ENCODE results near the gene LHFPL3.

LHFPL3 gene

DNA sequence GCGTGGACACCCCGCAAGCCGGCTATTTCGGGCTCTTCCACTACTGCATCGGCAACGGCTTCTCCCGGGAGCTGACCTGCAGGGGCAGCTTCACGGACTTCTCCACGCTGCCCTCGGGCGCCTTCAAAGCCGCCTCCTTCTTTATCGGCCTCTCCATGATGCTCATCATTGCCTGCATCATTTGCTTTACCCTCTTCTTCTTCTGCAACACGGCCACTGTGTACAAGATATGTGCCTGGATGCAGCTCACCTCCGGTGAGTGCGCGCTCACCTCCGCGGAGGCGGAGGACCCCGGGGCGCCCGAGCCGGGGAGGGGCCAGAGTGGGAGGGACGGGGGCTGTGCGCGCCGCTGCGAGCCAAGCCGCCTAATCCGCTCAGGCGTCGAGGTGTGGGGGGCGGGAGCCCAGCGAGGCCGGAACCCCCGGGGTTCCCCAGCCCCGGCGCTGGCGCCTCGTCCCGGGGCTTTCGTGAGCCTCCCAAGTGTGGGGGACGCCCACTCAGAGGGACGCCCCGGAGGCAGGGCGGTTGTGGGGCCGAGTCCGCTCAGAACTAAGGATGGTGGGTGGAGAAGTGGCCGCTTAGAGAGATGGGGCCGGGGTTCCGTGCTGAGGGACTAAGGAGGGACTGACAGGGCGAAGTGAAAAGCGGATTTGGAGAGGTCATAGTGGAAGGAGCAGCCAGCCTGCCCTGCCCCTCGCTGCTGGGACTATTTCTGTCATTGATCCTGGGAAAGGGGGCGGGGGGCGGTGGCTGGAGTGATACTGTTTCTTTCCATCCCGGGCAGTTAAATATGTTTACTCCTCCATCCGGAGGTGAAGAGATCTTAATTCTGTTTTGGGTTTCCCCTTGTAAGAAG is 795 bp downstream of the LHFPL3 start:
- TF ChIP-seq RAD21 (IDR thresholded peaks at IDR 0.05; ENCODE audit: low read depth) (no peak), EP300 (IDR thresholded peaks at IDR 0.05; ENCODE audit: borderline replicate concordance) (no peak), NFIC (IDR thresholded peaks at IDR 0.05) (no peak), CEBPB (IDR thresholded peaks at IDR 0.05) (no peak), YY1 (IDR thresholded peaks at IDR 0.05; ENCODE audit: low read depth) (no peak), ZBTB7A (IDR thresholded peaks at IDR 0.05; ENCODE audit: low read depth) (no peak), TEAD4 (IDR thresholded peaks at IDR 0.05) (no peak), TCF12 (IDR thresholded peaks at IDR 0.05; ENCODE audit: low read depth) (no peak)
- TF ChIP-seq, protein P1, sequence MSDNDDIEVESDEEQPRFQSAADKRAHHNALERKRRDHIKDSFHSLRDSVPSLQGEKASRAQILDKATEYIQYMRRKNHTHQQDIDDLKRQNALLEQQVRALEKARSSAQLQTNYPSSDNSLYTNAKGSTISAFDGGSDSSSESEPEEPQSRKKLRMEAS (IDR thresholded peaks at IDR 0.05): no peak
- TF ChIP-seq, protein P2, sequence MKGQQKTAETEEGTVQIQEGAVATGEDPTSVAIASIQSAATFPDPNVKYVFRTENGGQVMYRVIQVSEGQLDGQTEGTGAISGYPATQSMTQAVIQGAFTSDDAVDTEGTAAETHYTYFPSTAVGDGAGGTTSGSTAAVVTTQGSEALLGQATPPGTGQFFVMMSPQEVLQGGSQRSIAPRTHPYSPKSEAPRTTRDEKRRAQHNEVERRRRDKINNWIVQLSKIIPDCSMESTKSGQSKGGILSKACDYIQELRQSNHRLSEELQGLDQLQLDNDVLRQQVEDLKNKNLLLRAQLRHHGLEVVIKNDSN (IDR thresholded peaks at IDR 0.05): no peak

DNA sequence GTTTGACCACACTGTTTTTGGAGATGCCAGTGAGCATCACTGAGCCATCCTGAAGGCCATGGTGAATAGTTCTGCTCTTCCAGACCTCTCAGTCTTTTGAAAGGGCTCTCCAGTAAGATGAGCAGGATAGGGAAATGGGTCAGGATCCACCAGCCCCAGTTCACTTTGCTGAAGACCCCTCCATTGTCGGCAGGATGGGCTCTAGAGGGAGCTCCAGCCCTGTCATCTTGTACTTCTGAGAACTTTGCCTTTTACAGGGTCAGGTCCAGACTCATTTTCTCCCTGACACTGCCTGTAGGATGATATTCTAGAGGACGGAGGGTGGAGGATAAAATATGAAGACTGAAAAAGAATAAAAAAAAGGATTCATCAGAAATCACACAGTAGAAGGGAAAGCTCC is 13.1 kb downstream of the LHFPL3 start:
- TF ChIP-seq ZBTB7A (IDR thresholded peaks at IDR 0.05; ENCODE audit: low read depth) (no peak), RAD21 (IDR thresholded peaks at IDR 0.05; ENCODE audit: low read depth) (peak; percentile 19; the same call in 1 of the 2 replicates), TAF1 (IDR thresholded peaks at IDR 0.05; ENCODE audit: low read depth) (no peak)

DNA sequence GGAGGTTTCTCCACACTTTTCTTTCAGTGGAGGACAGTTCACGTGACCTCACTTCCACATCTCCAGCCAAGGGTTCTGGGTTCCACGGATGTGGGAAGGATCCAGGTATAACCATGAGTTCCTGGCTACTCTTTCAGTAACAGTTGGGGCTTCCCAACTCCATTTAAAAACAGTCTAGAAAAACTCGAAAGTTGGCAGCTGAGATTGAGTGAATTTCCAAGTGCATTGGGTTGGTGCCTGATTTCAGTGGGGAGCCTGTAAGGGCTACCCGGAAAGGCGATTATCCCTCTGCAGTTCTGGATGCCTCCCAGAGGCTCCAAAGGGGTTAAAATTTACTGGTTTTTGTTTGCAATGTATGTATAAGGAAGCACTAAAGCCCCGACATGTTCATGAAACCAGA is 24.3 kb downstream of the LHFPL3 start:
- TF ChIP-seq ZBTB7A (IDR thresholded peaks at IDR 0.05; ENCODE audit: low read depth): no peak
- TF ChIP-seq NFIC (IDR thresholded peaks at IDR 0.05): no peak
- no peak for TF ChIP-seq EP300 (IDR thresholded peaks at IDR 0.05; ENCODE audit: borderline replicate concordance)

DNA sequence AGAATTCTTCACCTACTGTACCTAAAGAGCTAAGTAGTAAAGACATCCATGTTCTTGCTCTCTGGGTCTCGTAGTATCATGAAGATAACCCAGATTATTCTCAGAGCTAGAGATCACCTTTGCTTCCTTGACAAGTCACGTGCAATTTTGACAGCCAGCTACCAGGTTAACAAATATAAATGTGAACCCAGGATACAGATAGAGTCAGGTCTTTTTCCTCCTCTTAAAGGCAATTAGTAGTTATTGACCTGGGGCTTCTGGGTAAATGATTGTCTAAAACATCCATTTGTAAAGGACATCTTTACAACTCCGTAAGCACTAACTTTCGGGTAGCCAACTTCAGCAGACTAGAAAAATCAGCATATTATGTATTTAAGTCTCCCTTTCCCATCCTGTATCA is 28.8 kb downstream of the LHFPL3 start:
- TF ChIP-seq TCF12 (IDR thresholded peaks at IDR 0.05; ENCODE audit: low read depth) (no peak), EP300 (IDR thresholded peaks at IDR 0.05; ENCODE audit: borderline replicate concordance) (no peak), EGR1 (IDR thresholded peaks at IDR 0.05) (no peak), TEAD4 (IDR thresholded peaks at IDR 0.05) (no peak), TAF1 (IDR thresholded peaks at IDR 0.05; ENCODE audit: low read depth) (no peak), NFIC (IDR thresholded peaks at IDR 0.05) (no peak), ZBTB7A (IDR thresholded peaks at IDR 0.05; ENCODE audit: low read depth) (no peak)

DNA sequence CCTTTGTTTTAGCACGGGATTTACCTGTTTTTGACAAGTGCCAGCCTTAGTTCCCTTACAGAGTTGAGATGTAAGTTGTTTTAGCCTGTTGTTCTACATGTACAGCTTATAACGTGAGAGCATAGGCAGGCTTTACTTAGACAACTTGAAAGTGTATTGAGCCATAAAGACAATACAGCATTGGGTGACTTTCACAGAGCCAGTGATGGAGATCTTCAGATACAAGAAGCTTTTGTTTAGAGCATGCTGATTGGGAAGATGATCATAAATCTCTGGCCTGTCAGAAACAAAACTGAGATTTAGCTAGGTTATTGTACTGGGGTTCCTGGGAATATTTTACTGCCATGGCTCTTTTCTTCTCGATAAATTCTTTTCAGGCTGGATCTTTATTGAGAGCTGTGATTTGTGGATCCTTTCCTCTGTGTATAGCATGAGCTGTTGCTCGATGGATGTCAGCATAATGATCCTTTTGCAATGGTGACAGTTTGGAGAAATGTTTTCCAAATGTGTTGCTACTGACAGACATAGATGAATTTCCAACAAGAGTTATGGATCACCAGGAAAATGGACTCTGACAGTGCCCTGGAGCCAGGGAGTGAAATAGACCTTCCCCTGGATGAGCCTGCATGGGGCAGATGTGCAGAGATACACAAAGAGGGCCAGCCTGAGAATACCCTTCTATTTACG is 30.2 kb downstream of the LHFPL3 start:
- no peak for TF ChIP-seq YY1 (IDR thresholded peaks at IDR 0.05; ENCODE audit: low read depth)
- no peak for TF ChIP-seq CREB1 (IDR thresholded peaks at IDR 0.05; ENCODE audit: low read depth)
- no peak for TF ChIP-seq TAF1 (IDR thresholded peaks at IDR 0.05; ENCODE audit: low read depth)
- TF ChIP-seq, protein P2 (IDR thresholded peaks at IDR 0.05): no peak
- no peak for TF ChIP-seq FOXM1 (IDR thresholded peaks at IDR 0.05; ENCODE audit: borderline replicate concordance, low read depth)
- TF ChIP-seq CEBPB (IDR thresholded peaks at IDR 0.05): no peak
- TF ChIP-seq NFIC (IDR thresholded peaks at IDR 0.05): no peak

DNA sequence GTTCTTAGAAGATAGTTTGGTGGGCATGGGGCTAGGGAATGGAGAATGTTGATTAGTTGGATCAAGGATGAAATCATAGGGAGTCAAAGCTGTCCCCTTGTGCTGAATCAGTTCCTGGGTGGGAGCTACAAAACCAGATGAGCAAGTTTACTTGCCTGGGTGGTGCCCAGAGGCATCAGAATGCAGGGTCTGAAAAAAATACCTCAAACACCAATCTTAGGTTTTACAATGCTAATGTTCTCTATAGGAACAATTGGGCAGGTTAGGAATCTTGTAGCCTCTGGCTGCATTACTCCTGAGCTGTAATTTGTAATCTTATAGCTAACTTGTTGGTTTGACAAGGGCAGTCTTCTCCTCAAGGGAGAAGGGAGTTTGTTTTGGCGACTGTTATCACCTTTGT is 34.4 kb downstream of the LHFPL3 start:
- no peak for TF ChIP-seq RAD21 (IDR thresholded peaks at IDR 0.05; ENCODE audit: low read depth)
- no peak for TF ChIP-seq EP300 (IDR thresholded peaks at IDR 0.05; ENCODE audit: borderline replicate concordance)
- no peak for TF ChIP-seq TCF12 (IDR thresholded peaks at IDR 0.05; ENCODE audit: low read depth)
- TF ChIP-seq EGR1 (IDR thresholded peaks at IDR 0.05): no peak
- TF ChIP-seq CREB1 (IDR thresholded peaks at IDR 0.05; ENCODE audit: low read depth): no peak
- TF ChIP-seq CEBPB (IDR thresholded peaks at IDR 0.05): no peak
- no peak for TF ChIP-seq NFIC (IDR thresholded peaks at IDR 0.05)
- no peak for TF ChIP-seq TAF1 (IDR thresholded peaks at IDR 0.05; ENCODE audit: low read depth)
- no peak for TF ChIP-seq TEAD4 (IDR thresholded peaks at IDR 0.05)
- TF ChIP-seq, protein P2 (IDR thresholded peaks at IDR 0.05): no peak

DNA sequence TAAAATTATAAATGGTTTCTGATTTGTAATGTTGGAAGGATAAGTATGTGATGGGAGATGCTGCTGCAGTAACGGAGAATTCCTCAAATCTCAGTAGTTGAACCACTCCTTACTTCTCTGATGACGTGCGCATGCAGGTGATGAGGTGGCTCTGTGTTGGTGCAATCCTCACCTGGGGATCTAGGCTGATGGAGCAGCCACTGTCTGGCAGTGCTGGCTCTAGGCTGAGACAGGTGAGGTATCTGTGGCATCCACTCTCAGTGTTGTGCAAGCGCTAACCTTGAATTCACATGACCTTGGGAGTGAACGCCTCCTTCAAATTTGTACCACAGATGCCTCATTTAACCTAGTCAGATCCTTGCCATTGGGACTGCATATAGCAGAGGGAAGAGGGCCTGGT is 35.0 kb downstream of the LHFPL3 start:
- TF ChIP-seq ZBTB7A (IDR thresholded peaks at IDR 0.05; ENCODE audit: low read depth) (no peak), CREB1 (IDR thresholded peaks at IDR 0.05; ENCODE audit: low read depth) (no peak), TCF12 (IDR thresholded peaks at IDR 0.05; ENCODE audit: low read depth) (no peak), TEAD4 (IDR thresholded peaks at IDR 0.05) (no peak), EP300 (IDR thresholded peaks at IDR 0.05; ENCODE audit: borderline replicate concordance) (no peak), TAF1 (IDR thresholded peaks at IDR 0.05; ENCODE audit: low read depth) (no peak)
- TF ChIP-seq, protein P2 (IDR thresholded peaks at IDR 0.05): no peak
- TF ChIP-seq, protein P1 (IDR thresholded peaks at IDR 0.05): no peak

DNA sequence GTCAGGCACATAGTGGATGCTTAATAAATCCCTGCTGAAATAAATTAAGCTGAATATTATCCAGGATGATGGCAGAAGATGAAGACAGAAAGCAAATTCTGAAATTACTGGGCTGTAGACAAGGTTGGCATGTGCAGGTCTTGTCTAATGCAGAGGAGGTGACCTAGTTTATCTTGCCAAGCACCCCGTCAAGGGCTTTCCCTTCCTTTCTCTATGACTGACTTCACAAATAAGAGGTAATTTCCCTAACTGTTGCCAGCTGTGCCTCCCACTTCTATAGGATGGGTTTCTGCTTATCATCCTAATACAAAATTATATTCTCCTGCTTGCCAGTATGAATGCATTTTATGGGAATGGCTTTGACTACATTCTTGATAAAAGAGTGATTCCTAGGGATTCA is 38.0 kb downstream of the LHFPL3 start:
- no peak for TF ChIP-seq ZBTB7A (IDR thresholded peaks at IDR 0.05; ENCODE audit: low read depth)
- no peak for TF ChIP-seq CEBPB (IDR thresholded peaks at IDR 0.05)
- TF ChIP-seq, protein P3, sequence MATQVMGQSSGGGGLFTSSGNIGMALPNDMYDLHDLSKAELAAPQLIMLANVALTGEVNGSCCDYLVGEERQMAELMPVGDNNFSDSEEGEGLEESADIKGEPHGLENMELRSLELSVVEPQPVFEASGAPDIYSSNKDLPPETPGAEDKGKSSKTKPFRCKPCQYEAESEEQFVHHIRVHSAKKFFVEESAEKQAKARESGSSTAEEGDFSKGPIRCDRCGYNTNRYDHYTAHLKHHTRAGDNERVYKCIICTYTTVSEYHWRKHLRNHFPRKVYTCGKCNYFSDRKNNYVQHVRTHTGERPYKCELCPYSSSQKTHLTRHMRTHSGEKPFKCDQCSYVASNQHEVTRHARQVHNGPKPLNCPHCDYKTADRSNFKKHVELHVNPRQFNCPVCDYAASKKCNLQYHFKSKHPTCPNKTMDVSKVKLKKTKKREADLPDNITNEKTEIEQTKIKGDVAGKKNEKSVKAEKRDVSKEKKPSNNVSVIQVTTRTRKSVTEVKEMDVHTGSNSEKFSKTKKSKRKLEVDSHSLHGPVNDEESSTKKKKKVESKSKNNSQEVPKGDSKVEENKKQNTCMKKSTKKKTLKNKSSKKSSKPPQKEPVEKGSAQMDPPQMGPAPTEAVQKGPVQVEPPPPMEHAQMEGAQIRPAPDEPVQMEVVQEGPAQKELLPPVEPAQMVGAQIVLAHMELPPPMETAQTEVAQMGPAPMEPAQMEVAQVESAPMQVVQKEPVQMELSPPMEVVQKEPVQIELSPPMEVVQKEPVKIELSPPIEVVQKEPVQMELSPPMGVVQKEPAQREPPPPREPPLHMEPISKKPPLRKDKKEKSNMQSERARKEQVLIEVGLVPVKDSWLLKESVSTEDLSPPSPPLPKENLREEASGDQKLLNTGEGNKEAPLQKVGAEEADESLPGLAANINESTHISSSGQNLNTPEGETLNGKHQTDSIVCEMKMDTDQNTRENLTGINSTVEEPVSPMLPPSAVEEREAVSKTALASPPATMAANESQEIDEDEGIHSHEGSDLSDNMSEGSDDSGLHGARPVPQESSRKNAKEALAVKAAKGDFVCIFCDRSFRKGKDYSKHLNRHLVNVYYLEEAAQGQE (IDR thresholded peaks at IDR 0.05; ENCODE audit: low read depth): no peak
- TF ChIP-seq TEAD4 (IDR thresholded peaks at IDR 0.05): no peak
- TF ChIP-seq NFIC (IDR thresholded peaks at IDR 0.05): no peak
- TF ChIP-seq, protein P2 (IDR thresholded peaks at IDR 0.05): no peak
- TF ChIP-seq, protein P1 (IDR thresholded peaks at IDR 0.05): no peak
- TF ChIP-seq RAD21 (IDR thresholded peaks at IDR 0.05; ENCODE audit: low read depth): no peak
- no peak for TF ChIP-seq FOXM1 (IDR thresholded peaks at IDR 0.05; ENCODE audit: borderline replicate concordance, low read depth)
- TF ChIP-seq EP300 (IDR thresholded peaks at IDR 0.05; ENCODE audit: borderline replicate concordance): no peak
- no peak for TF ChIP-seq TCF12 (IDR thresholded peaks at IDR 0.05; ENCODE audit: low read depth)

Data from Ishikawa (cell line).